HG03064 (cell line): ENCODE results near the gene NEFH.

Experiments
- ATAC-seq: cut with Tn5 transposase; IDR thresholded peaks from one replicate; pipeline ENCODE4 v1.9.1; 2021; ENCODE audit warnings: low read depth; ENCODE audit not compliant: unreplicated experiment

NEFH gene

DNA sequence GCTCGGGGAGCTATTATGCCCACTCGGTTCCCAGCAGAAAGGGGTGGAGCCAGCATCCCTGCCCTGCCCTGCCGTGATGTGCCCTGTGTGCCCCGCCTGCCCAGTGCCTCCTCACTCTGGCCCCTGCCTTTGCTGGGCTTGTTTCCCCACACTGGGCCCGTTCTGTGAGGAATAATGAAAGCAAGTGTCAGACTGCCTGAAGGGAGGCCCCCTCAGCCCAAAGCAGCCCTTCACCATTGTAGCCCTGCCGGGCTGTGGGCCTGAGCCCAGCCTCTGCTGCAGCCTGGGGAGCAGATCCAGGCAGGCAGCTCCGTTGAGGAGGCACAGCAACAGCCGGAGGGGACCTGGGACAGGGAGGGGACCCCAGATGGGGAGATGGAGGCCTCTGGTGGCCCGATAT, 20.2 kb upstream of the NEFH start:
- ATAC-seq = no peak

GRCh38 chr22:29461263-29461662, 18.8 kb upstream of the NEFH start:
- ATAC-seq = no peak

GRCh38 chr22:29463629-29464028, 16.4 kb upstream of the NEFH start:
- ATAC-seq = no peak

- ATAC-seq = no peak
Measured at GRCh38 chr22:29464581-29464980, 15.4 kb upstream of the NEFH start.

DNA sequence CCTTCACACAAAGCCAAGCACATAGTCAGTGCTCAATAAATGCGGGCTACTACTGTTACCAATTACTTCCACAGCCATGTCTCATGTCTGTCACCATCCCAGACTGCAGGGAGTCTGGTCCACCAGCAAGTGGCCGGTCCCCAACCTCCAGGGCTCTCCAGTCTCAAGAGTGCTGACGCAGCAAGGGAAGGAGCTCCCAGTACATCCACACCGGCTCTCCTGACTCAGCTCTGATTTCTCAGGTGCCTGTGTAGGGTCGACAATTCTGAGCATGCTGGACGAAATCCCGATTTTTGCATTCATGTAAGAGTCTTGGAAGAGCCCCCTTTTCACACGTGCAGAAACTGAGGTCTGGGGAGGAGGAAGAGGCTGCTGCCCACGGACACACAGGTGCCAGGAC, 10.3 kb upstream of the NEFH start:
- no peak for ATAC-seq

DNA sequence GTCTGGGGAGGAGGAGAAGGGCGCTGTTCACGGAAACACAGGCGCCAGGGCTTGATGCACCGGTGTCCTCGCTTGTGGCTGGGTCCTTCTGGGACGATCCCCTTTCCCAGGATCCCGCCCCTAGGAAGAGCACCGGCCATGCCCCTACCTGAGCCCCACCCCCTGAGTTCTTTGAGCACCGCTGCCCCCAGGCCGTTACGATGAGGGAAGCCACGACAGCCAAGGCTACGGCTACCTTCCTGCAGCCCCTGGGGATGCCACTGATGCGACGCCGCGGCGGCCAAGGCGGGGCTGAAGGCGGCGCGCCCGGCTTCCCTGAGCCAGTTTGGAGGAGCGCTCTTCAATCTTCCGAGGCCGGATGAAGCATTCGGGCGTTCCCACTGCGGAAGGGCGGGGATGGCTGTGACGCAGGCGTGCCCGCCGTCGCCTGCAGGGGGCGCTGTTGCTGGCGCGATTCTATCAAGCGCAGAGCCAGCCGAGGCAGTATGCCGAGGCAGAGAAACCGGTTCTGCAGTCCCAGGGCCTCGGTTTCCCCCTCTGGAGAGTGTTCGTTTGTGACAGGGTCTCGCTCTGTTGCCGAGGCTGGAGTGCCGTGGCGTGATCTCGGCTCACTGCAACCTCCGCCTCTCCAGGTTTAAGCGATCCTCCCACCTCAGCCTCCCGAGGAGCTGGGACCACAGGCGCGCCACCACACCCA, 9.7 kb upstream of the NEFH start:
- ATAC-seq = no peak

- no peak for ATAC-seq
Measured at GRCh38 chr22:29473001-29473400, 7.0 kb upstream of the NEFH start.

- no peak for ATAC-seq
Measured at GRCh38 chr22:29475550-29475949, 4.5 kb upstream of the NEFH start.

GRCh38 chr22:29476116-29476515, 3.9 kb upstream of the NEFH start:
- no peak for ATAC-seq

- ATAC-seq = no peak
Measured at GRCh38 chr22:29477723-29478318, 2.2 kb upstream of the NEFH start.

GRCh38 chr22:29478326-29479276, 1.4 kb upstream of the NEFH start:
- ATAC-seq = no peak

GRCh38 chr22:29480262-29480511, 169 bp downstream of the NEFH start:
- ATAC-seq = no peak

DNA sequence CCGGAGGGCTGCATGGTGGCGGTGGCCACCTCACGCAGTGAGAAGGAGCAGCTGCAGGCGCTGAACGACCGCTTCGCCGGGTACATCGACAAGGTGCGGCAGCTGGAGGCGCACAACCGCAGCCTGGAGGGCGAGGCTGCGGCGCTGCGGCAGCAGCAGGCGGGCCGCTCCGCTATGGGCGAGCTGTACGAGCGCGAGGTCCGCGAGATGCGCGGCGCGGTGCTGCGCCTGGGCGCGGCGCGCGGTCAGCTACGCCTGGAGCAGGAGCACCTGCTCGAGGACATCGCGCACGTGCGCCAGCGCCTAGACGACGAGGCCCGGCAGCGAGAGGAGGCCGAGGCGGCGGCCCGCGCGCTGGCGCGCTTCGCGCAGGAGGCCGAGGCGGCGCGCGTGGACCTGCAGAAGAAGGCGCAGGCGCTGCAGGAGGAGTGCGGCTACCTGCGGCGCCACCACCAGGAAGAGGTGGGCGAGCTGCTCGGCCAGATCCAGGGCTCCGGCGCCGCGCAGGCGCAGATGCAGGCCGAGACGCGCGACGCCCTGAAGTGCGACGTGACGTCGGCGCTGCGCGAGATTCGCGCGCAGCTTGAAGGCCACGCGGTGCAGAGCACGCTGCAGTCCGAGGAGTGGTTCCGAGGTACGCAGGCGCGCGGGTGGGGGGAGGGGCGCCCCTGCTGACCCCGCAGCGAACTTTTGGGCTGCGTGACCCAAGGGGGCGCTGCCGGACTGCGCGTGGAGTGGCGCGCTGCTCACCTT, 670 bp downstream of the NEFH start:
- no peak for ATAC-seq

DNA sequence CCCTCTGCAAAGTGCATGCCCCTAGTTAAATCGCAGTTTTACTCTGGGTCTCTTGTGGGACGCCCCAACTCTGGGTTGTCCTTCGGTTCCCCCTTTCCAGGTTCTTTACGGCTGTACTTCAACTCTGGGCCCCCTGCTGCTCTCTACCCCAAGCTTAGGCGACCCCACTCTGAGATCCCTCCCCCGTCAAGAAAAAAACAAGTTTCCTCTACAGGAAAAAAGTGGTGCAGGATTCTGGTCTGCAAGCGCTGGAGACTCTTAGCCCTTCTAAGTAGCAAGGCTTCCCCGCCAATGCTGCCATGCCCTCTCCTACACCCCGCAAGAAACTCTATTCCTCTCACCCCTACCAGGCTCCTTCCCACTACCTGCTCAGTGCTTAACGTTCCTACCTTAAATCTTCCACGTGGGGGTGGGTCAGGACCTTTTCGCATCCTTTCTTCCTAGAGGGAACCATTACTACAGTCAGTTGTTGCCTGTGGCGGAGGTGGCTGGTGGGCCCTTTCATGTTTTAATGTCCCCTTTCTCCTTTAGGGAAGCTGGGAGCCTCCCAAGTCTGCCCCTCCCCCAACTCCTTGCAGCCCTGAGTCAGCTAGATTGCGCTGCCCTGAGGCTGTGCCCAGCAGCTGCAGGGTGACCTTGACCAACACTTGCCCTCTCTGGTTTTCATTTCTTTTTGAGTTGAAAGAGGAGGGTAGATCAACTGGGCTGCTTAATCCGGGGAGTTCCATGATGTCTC, 1.4 kb downstream of the NEFH start:
- no peak for ATAC-seq

DNA sequence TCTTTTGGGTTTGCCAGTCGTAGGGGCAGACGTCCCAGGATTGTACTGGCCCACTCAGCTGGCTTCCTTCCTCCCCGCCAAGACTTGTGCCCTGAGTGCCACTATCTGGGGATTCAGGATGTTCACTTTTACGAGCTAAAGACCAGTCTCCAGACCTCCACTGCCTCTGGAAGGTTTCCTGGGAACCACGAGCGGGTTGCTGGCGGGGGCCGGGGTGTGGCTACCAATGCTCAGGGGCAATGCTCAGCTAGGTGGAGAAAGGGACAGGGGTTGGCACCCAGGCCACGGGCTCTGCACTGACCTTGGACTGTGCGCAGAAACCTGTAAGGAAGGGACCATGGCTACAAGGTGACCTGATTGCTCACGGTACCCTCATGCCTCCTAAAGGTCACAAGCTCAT, 2.2 kb downstream of the NEFH start:
- no peak for ATAC-seq

DNA sequence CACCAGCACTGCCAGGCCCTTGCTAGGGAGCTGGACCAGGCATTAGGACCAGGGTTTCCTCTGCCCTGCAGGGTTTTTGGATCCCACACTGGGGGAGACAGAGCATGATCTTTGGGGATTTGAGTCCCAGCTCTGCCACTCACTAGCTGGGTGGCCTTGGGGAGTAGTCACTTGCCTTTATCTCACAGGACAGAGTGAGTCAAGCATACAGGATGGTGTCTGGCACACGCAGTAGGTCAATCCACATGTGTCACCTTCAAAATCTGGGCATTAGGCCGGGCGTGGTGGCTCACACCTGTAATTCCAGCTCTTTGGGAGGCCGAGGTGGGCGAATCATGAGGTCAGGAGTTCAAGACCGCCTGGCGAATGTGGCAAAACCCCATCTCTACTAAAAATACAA, 2.7 kb downstream of the NEFH start:
- no peak for ATAC-seq

DNA sequence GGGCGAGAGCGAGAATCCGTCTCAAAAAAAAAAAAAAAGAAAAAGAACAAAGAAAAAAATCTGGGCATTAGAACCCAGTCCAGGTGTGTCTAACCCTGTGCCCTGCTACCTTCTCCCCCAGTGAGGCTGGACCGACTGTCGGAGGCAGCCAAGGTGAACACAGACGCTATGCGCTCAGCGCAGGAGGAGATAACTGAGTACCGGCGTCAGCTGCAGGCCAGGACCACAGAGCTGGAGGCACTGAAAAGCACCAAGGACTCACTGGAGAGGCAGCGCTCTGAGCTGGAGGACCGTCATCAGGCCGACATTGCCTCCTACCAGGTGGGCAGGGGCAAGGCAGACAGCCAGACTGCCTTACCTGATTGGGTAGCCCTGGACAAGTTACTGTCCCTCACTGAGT, 3.2 kb downstream of the NEFH start:
- ATAC-seq = no peak

DNA sequence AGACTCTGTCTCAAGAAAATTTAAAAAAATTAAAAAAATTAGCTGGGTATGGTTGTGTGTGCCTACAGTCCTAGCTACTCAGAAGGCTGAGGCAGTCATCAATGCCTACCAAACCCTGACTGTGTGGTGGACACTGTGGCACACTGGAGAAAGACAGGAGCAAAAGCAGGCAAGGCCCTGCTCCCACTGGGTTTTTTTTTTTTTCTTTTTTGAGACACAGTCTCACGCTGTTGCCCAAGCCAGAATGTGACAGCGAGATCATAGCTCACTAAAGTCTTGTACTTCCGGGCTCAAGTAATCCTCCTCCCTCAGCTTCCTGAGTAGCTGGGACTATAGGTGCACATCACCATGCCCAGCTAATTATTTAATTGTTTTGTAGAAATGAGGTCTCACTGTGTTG, 4.6 kb downstream of the NEFH start:
- ATAC-seq = no peak

DNA sequence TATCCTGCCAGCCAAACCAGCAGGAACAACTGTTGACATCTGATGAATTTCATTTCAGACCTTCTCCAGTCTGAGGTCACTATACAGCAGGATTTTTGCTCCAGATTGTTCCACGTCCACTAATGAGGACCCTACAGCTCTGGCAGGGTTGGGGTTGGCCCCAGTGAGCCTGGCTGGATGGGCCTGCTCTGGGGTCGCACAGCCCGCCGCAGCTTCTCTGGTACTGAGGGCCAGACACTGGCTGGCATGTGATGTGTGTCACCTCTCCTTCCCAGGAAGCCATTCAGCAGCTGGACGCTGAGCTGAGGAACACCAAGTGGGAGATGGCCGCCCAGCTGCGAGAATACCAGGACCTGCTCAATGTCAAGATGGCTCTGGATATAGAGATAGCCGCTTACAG, 5.4 kb downstream of the NEFH start:
- no peak for ATAC-seq

GRCh38 chr22:29487426-29487986, 7.5 kb downstream of the NEFH start:
- ATAC-seq = no peak
